CD4-positive, alpha-beta T cell treated with Interleukin-21 for 1 hour (primary cell): ENCODE data around the gene RXFP1.

Experiments
- DNase-seq: peaks from one replicate; pipeline ENCODE4 v3.0.0-alpha.2; 2020

Gene RXFP1

DNA sequence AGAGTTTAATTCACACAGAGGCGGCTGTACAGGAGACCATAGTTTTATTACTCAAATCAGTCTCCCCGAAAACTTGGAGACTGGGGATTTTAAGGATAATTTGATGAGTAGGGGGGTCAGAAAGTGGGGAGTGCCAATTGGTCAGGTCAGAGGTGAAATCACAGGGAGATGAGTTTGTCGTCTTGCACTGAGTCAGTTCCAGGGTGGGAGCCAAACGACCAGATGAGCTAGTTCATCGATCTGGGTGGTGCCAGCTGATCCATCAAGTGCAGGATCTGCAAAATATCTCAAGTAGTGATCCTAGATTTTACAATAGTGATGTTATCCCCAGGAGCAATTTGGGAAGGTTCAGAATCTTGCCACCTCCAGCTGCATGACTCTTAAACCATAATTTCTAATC is 154.4 kb downstream of the RXFP1 start:
- DNase-seq, result no peak

DNA sequence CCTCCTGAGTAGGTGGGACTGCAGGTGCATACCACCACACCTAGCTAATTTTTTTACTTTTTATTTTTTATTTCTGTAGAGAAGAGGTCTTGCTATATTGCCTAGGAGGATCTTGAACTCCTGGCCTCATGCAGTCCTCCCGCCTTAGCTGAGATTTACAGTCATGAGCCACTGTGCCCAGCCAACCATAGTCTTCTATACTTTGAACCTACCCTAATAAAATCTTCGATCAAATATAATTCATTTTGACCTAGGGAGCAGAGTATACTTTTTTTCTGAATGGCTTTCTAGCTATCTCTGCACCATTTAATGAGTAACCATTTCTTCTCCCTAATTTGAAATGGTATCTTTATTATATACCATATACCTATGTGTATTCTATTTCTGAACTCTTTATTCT is 157.1 kb downstream of the RXFP1 start:
- no peak for DNase-seq

GRCh38 chr4:158681629-158682028 is 159.9 kb downstream of the RXFP1 start:
- DNase-seq, result no peak

DNA sequence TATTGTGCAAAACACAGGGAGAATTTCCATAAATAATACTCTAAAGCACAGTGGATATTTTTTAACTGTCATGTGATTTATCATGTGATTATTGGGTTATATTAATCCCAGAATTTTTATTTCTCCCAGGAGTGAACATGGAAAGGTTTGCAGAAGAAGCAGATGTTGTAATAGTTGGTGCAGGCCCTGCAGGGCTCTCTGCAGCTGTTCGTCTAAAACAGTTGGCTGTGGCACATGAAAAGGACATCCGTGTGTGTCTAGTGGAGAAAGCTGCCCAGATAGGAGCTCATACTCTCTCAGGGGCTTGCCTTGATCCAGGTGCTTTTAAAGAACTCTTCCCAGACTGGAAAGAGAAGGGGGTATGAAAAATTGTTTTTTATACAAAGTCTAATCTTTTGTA is 160.4 kb downstream of the RXFP1 start:
- no peak for DNase-seq

DNA sequence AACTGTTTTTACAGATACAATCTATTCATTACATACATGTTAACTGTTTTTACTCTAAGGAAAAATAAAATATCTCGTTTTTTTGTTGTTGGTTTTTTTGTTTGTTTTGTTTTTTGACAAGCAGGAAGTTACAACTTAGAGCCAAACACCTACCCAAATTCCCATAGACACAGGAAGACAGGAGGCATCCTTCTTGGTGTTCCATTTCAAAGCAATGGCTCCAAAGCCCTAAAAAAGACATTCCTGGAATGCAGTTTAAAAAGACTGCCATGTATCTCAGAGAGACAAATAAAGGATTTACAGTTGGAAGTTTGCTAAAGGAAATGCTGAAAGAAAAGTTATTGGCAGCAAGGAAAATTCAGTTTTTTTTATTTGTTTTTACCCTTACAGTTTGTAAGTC is 167.1 kb downstream of the RXFP1 start:
- DNase-seq, result no peak
